H1 (cell line): ENCODE data around the gene USH2A.

Experiments used
- CEBPB ChIP-seq: IDR thresholded peaks from 2 replicates; pipeline ENCODE4 v1.6.1; 2012; ENCODE audit warnings: low read depth, low read length
- CTCF ChIP-seq, 3 experiments: IDR thresholded peaks; 1 replicate in 2 of 3; 2 replicates in 1 of 3; pipeline versions ENCODE4 v1.5.1 to v1.6.1; 2011; ENCODE audit warnings: low read length in 3 of 3, mild to moderate bottlenecking in 3 of 3, inconsistent platforms in 2 of 3, low read depth in 1 of 3, moderate library complexity in 1 of 3; ENCODE audit not compliant: insufficient read depth in 1 of 3; ENCODE audit errors: control extremely low read depth in 1 of 3
- EZH2 ChIP-seq: fragments of 200-600 bp; sonication (generic); IDR thresholded peaks from 2 replicates; pipeline ENCODE4 v1.7.1; 2012; ENCODE audit warnings: low read depth, mild to moderate bottlenecking, moderate library complexity, low read length, inconsistent platforms; ENCODE audit not compliant: severe bottlenecking
- POLR2A ChIP-seq, 2 experiments: IDR thresholded peaks; 1 replicate in 1 of 2; 2 replicates in 1 of 2; pipeline ENCODE4 v1.6.1; 2011; ENCODE audit warnings: low read depth in 2 of 2, low read length in 2 of 2, mild to moderate bottlenecking in 2 of 2; ENCODE audit errors: control extremely low read depth in 1 of 2
- POLR2AphosphoS5 ChIP-seq: IDR thresholded peaks from 2 replicates; pipeline ENCODE4 v1.6.1; 2011; ENCODE audit warnings: low read depth, low read length

- no peak for TF ChIP-seq EZH2
- no peak for TF ChIP-seq POLR2AphosphoS5
- no peak for TF ChIP-seq CTCF (IDR thresholded peaks at IDR 0.05; ENCODE audit: control extremely low read depth in 1 of 3, insufficient read depth in 1 of 3, low read depth in 1 of 3, low read length in 3 of 3)
- TF ChIP-seq POLR2A (IDR thresholded peaks at IDR 0.05; ENCODE audit: control extremely low read depth in 1 of 2, low read depth in 2 of 2, low read length in 2 of 2), result no peak
- no peak for TF ChIP-seq CEBPB
Measured at GRCh38 chr1:216183454-216183853, 239.8 kb downstream of the USH2A start.
